K562 (cell line): ENCODE measurements around the gene CHMP4B. TPM values are rescaled to one million over a fixed set of nuclear protein-coding genes. Genes with fewer than 3 reads are reported as not detected.

Experiments
- AFF4 ChIP-seq: sonication (generic); formaldehyde crosslinking; IDR thresholded peaks from 2 replicates; pipeline ENCODE4 v1.8.0; 2023; ENCODE audit warnings: mild to moderate bottlenecking, missing genetic modification reagents
- ARID1B ChIP-seq: fragments of 450-650 bp; IDR thresholded peaks from 2 replicates; pipeline ENCODE4 v1.6.1; 2016; ENCODE audit warnings: antibody characterized with exemption, mild to moderate bottlenecking, inconsistent platforms
- CHD7 ChIP-seq: fragments of 200-600 bp; sonication (generic); IDR thresholded peaks from one replicate; pipeline ENCODE4 v1.6.1; 2012; ENCODE audit warnings: mild to moderate bottlenecking, low read depth, low read length, inconsistent platforms
- EZH2 ChIP-seq: IDR thresholded peaks from 2 replicates; pipeline ENCODE4 v1.6.1; 2012; ENCODE audit warnings: low read depth, mild to moderate bottlenecking, inconsistent platforms, low read length, borderline replicate concordance
- HOXB6 ChIP-seq: fragments of 250-450 bp; sonication (Bioruptor Pico); IDR thresholded peaks from 2 replicates; pipeline ENCODE4 v1.5.1; 2022; ENCODE audit warnings: mild to moderate bottlenecking, borderline replicate concordance
- SIN3B ChIP-seq: fragments of 450-650 bp; IDR thresholded peaks from 2 replicates; pipeline ENCODE4 v1.6.1; 2017; ENCODE audit warnings: low read depth, mild to moderate bottlenecking, moderate library complexity
- ZBED1 ChIP-seq: IDR thresholded peaks from 2 replicates; pipeline ENCODE4 v1.6.1; 2014
- ZKSCAN3 ChIP-seq: fragments of 250-450 bp; sonication (Bioruptor Pico); IDR thresholded peaks from 2 replicates; pipeline ENCODE4 v1.4.0; 2020
- ZNF668 ChIP-seq: fragments of 250-450 bp; sonication (Bioruptor Pico); IDR thresholded peaks from 2 replicates; pipeline ENCODE4 v1.8.0; 2022; ENCODE audit warnings: mild to moderate bottlenecking, inconsistent platforms
- polyA plus RNA-seq, 8 experiments: library from polyadenylated mRNA; depleted of rRNA in 4 of 8; stranded (reverse) in 5 of 8; unstranded in 3 of 8; fragments of >200 nt; fragmentation: Nextera tagmentation in 2 of 8; fragmentation: Illumina TruSeq in 1 of 8; extraction: Ambion mirVana in 2 of 8; extraction: Trizol in 1 of 8; gene quantifications; 2 replicates each; pipeline versions ENCODE4 v1.2.1 to v1.2.3, GENCODE V29; 2011 to 2014; ENCODE audit warnings: inconsistent platforms in 1 of 8, missing spikeins in 1 of 8
- total RNA-seq, 7 experiments: library from RNA; depleted of rRNA in 6 of 7; stranded (reverse); fragments of >200 nt in 6 of 7; fragmentation: Illumina TruSeq in 2 of 7; extraction: Trizol in 2 of 7; gene quantifications; 2 replicates each; pipeline versions ENCODE4 v1.2.1 to v1.2.3, GENCODE V29; 2011 to 2021; ENCODE audit warnings: low replicate concordance in 1 of 7

CHMP4B gene
- total and polyA plus RNA-seq, 9 of the 15 experiments (the other 6 are each of a cell fraction or from before 2014, with no cell fraction given): 1.8 to 64.7 (median 31.8) TPM

- no peak for TF ChIP-seq CHD7
- no peak for TF ChIP-seq SIN3B
- TF ChIP-seq AFF4 (CRISPR knock-in tag): no peak
- TF ChIP-seq EZH2: no peak
- no peak for TF ChIP-seq HOXB6 (CRISPR knock-in tag)
- no peak for TF ChIP-seq ZNF668 (CRISPR knock-in tag)
- no peak for TF ChIP-seq ZBED1
- TF ChIP-seq ZKSCAN3 (CRISPR knock-in tag): no peak
- TF ChIP-seq ARID1B: no peak
These were observed 33.3 kb upstream of the CHMP4B start (continued) for GRCh38 chr20:33777816-33778215.
